ENCODE results near the gene OR56A5. TPM values are rescaled to one million over a fixed set of nuclear protein-coding genes. Genes with fewer than 3 reads are reported as not detected.

OR56A5 gene
- total RNA-seq, 1 donor from 2014 or later, result not detected

GRCh38 chr11:5933116-5933515 lies 35.2 kb downstream of the OR56A5 start:
- H3K4me1 Mint-ChIP-seq (ENCODE audit: unreplicated experiment), result no peaks in the 10 kb centered on the region
- TF ChIP-seq, protein P1, sequence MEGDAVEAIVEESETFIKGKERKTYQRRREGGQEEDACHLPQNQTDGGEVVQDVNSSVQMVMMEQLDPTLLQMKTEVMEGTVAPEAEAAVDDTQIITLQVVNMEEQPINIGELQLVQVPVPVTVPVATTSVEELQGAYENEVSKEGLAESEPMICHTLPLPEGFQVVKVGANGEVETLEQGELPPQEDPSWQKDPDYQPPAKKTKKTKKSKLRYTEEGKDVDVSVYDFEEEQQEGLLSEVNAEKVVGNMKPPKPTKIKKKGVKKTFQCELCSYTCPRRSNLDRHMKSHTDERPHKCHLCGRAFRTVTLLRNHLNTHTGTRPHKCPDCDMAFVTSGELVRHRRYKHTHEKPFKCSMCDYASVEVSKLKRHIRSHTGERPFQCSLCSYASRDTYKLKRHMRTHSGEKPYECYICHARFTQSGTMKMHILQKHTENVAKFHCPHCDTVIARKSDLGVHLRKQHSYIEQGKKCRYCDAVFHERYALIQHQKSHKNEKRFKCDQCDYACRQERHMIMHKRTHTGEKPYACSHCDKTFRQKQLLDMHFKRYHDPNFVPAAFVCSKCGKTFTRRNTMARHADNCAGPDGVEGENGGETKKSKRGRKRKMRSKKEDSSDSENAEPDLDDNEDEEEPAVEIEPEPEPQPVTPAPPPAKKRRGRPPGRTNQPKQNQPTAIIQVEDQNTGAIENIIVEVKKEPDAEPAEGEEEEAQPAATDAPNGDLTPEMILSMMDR (conservative IDR thresholded peaks at IDR 0.05), result no peak
- H3K36me3 Mint-ChIP-seq, result no peaks in the 10 kb centered on the region
- H3K9me3 Mint-ChIP-seq, result peaks cover 32% of the 10 kb centered on the region
- H3K27ac Mint-ChIP-seq, result no peak overlapping the region
- no peak for DNase-seq (ENCODE audit: extremely low spot score, unreplicated experiment)
- no peak overlapping the region for H3K4me3 Mint-ChIP-seq
- no peaks in the 10 kb centered on the region for H3K27me3 Mint-ChIP-seq

DNA sequence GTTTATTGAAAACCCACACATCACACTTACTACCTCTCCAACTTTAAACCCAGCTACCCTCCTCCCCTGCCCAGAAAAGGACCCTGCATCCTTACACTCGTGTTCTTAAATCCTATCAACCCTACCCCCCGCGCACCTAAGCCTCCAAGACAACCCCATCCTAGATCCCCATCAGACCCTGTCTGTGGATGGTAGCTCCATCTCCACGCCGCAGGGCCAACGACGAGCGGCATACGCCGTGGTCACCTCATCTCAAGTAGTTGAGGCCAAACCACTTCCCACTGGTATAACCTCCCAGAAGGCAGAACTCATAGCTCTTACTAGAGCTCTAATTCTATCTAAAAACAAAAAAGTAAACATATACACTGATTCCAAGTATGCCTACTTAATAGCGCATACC lies 35.6 kb downstream of the OR56A5 start:
- no peak for DNase-seq (ENCODE audit: extremely low spot score, unreplicated experiment)
- peaks cover 33% of the 10 kb centered on the region for H3K9me3 Mint-ChIP-seq
- H3K4me3 Mint-ChIP-seq, result no peak overlapping the region

GRCh38 chr11:5931061-5931460 lies 37.2 kb downstream of the OR56A5 start:
- H3K4me1 Mint-ChIP-seq (ENCODE audit: unreplicated experiment), result no peaks in the 10 kb centered on the region
- H3K9me3 Mint-ChIP-seq, result peaks cover 32% of the 10 kb centered on the region

More for the DNA sequence above, 35.6 kb downstream of the OR56A5 start:
- Mint-ChIP-seq H3K27me3 (no peaks in the 10 kb centered on the region), H3K36me3 (no peaks in the 10 kb centered on the region), H3K27ac (no peak overlapping the region), H3K4me1 (ENCODE audit: unreplicated experiment) (no peaks in the 10 kb centered on the region)
- TF ChIP-seq, protein P1 (conservative IDR thresholded peaks at IDR 0.05), result no peak

GRCh38 chr11:5930614-5931013 lies 37.7 kb downstream of the OR56A5 start:
- TF ChIP-seq, protein P1 (conservative IDR thresholded peaks at IDR 0.05), result no peak
- Mint-ChIP-seq H3K27ac (no peak overlapping the region), H3K9me3 (peaks cover 29% of the 10 kb centered on the region)

More at GRCh38 chr11:5931061-5931460, 37.2 kb downstream of the OR56A5 start:
- Mint-ChIP-seq H3K4me3 (no peak overlapping the region), H3K27me3 (no peaks in the 10 kb centered on the region), H3K27ac (no peak overlapping the region), H3K36me3 (no peaks in the 10 kb centered on the region)
- TF ChIP-seq, protein P1 (conservative IDR thresholded peaks at IDR 0.05), result no peak
- no peak for DNase-seq (ENCODE audit: extremely low spot score, unreplicated experiment)

DNA sequence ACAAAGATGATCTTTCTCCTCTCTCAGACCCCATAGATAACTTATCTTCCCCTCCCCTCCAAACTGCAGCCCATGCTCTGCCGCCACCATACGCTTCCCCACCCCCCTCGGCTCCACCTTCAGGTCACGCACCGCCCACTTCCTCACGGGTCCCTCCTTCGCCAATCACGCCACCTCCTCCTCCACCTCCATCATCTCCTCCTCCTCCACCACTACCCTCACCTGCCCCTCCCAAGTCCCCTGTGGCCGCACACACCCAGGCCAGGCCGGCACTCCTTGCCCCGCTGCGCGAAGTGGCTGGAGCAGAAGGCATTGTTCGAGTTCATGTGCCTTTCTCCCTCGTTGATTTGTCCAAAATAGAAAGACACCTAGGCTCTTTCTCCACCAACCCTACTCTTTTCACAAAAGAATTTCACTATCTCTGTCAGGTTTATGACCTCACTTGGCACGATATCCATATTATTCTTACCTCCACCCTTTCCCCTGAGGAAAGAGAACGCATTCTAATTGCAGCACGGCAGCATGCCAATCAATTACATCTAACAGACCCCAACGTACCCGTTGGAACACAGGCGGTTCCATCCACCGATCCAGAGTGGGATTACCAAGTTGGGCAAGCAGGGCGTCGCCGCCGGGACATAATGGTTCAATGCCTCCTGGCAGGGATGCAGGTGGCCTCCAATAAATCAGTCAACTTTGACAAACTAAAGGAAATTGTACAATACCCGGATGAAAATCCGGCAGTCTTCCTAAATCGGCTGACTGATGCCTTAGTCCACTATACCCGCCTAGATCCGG lies 38.5 kb downstream of the OR56A5 start:
- Mint-ChIP-seq H3K27ac (no peak overlapping the region), H3K9me3 (peaks cover 30% of the 10 kb centered on the region)

More at GRCh38 chr11:5930614-5931013, 37.7 kb downstream of the OR56A5 start:
- no peaks in the 10 kb centered on the region for H3K4me1 Mint-ChIP-seq (ENCODE audit: unreplicated experiment)
- no peak for DNase-seq (ENCODE audit: extremely low spot score, unreplicated experiment)
- H3K4me3 Mint-ChIP-seq, result no peak overlapping the region
- H3K27me3 Mint-ChIP-seq, result no peaks in the 10 kb centered on the region
- H3K36me3 Mint-ChIP-seq, result no peaks in the 10 kb centered on the region

More for the DNA sequence above, 38.5 kb downstream of the OR56A5 start:
- H3K36me3 Mint-ChIP-seq, result no peaks in the 10 kb centered on the region
- no peaks in the 10 kb centered on the region for H3K27me3 Mint-ChIP-seq
- no peak overlapping the region for H3K4me3 Mint-ChIP-seq
- TF ChIP-seq, protein P1 (conservative IDR thresholded peaks at IDR 0.05), result no peak
- DNase-seq (ENCODE audit: extremely low spot score, unreplicated experiment), result no peak
- H3K4me1 Mint-ChIP-seq (ENCODE audit: unreplicated experiment), result no peaks in the 10 kb centered on the region

Data from type B pancreatic cell (in vitro differentiated cells).